Measurements from ENCODE around the gene TRIM15.

DNA sequence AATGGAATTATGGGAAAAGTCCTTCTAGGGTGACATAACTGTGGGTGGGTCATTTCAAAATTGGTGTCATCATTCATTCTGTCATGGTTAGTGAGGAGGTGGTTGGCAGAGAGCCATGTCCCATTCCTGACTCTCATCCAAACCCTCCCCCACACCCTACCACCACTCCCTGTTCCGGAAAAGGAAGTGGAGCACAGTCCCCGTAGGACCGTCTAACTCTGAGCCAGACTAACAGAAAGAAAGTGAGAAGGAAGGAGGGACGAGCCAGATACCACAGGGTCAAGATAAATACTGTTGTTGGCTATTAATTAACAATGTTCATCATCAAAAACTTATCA is 7.1 kb upstream of the TRIM15 start:
- TF ChIP-seq POLR2A (IDR thresholded peaks at IDR 0.05) (no peak), POLR2AphosphoS5 (IDR thresholded peaks at IDR 0.05) (peak in 1 of 3 donors; percentile 31)
- TF ChIP-seq, protein P1, sequence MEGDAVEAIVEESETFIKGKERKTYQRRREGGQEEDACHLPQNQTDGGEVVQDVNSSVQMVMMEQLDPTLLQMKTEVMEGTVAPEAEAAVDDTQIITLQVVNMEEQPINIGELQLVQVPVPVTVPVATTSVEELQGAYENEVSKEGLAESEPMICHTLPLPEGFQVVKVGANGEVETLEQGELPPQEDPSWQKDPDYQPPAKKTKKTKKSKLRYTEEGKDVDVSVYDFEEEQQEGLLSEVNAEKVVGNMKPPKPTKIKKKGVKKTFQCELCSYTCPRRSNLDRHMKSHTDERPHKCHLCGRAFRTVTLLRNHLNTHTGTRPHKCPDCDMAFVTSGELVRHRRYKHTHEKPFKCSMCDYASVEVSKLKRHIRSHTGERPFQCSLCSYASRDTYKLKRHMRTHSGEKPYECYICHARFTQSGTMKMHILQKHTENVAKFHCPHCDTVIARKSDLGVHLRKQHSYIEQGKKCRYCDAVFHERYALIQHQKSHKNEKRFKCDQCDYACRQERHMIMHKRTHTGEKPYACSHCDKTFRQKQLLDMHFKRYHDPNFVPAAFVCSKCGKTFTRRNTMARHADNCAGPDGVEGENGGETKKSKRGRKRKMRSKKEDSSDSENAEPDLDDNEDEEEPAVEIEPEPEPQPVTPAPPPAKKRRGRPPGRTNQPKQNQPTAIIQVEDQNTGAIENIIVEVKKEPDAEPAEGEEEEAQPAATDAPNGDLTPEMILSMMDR (IDR thresholded peaks at IDR 0.05 in 8 of 11, conservative IDR thresholded peaks at IDR 0.05 in 3 of 11): no peak
